AG04449 (cell line): Measurements from ENCODE around the gene SREK1.

ENCODE experiments used
- CTCF ChIA-PET: fragments of 350-600 bp; formaldehyde crosslinking; extraction: SDS; loops from one replicate; lab custom pipeline; 2021; ENCODE audit warnings: antibody characterized with exemption; lab: Yijun Ruan, JAX
- POLR2A ChIA-PET: fragments of 400-600, 350-600 bp; formaldehyde crosslinking; extraction: SDS; loops from one replicate; lab custom pipeline; 2020; ENCODE audit warnings: antibody characterized with exemption, inconsistent platforms; lab: Yijun Ruan, JAX
- DNase-seq: peaks from one replicate; pipeline ENCODE4 v3.0.0-alpha.2; 2010; ENCODE audit warnings: low read depth, low spot score
- H3K4me3 ChIP-seq: 2 replicates; pipeline ENCODE4 v1.5.1; 2011; ENCODE audit warnings: low read depth, mild to moderate bottlenecking, control low read depth, low read length
- TF ChIP-seq, protein P1 (sequence below): IDR thresholded peaks from one replicate; pipeline ENCODE4 v1.5.1; 2011; ENCODE audit warnings: mild to moderate bottlenecking, moderate library complexity, low read length, control low read depth, inconsistent platforms; ENCODE audit not compliant: insufficient read depth; ENCODE audit errors: missing control alignments

Gene SREK1, protein sequence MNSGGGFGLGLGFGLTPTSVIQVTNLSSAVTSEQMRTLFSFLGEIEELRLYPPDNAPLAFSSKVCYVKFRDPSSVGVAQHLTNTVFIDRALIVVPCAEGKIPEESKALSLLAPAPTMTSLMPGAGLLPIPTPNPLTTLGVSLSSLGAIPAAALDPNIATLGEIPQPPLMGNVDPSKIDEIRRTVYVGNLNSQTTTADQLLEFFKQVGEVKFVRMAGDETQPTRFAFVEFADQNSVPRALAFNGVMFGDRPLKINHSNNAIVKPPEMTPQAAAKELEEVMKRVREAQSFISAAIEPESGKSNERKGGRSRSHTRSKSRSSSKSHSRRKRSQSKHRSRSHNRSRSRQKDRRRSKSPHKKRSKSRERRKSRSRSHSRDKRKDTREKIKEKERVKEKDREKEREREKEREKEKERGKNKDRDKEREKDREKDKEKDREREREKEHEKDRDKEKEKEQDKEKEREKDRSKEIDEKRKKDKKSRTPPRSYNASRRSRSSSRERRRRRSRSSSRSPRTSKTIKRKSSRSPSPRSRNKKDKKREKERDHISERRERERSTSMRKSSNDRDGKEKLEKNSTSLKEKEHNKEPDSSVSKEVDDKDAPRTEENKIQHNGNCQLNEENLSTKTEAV

DNA sequence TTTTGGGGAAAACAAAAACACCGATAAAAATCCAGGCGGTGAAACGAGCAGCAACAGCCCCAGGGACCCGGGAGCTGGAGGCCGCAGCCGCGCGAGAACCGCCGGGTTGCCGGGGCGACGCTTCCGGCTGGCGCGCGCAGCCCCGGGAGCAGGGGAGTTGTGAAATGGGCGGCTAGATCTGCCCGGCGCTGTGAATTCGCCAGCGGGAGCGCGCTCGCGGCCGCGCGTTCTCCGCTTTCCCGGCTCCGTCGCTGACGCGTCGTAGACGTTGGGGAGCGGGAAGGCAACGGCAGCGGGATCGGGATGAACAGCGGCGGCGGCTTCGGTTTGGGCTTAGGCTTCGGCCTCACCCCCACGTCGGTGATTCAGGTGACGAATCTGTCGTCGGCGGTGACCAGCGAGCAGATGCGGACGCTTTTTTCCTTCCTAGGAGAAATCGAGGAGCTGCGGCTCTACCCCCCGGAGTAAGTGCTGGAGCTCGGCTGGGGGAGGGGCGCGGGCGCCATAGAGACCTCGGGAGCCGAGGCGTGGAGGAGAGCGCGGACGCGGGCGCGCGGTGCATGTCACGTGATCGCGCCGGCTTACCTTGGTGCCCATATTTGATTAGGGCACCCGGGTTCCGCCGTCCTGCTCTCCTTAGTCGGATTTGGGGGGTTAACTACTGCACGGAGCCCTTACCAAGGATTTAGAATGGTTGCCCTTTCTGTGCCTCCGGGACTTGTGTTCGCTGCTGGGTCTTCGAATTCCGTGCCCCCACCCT lies at the start of gene SREK1:
Gene SREK1, plus strand, starts transcription at position 227 of the 760 bp plus-strand sequence. Its CDS starts 77 bp downstream, at position 304.
- POLR2A ChIA-PET = interaction anchor here (0.7 to 1.5 kb wide), 2 partner anchors 12 to 218 kb away, joined by 3 to 6 read pairs; partner anchors contain the start of gene ERBIN
- CTCF ChIA-PET = interaction anchor here (0.7 kb wide), 1 partner anchor 19 kb away, joined by 3 read pairs; no protein-coding TSS in a partner anchor
- H3K4me3 ChIP-seq = peak within 1 kb of the TSS; percentile 87
- peak; percentile 51 for DNase-seq
- TF ChIP-seq, protein P1, sequence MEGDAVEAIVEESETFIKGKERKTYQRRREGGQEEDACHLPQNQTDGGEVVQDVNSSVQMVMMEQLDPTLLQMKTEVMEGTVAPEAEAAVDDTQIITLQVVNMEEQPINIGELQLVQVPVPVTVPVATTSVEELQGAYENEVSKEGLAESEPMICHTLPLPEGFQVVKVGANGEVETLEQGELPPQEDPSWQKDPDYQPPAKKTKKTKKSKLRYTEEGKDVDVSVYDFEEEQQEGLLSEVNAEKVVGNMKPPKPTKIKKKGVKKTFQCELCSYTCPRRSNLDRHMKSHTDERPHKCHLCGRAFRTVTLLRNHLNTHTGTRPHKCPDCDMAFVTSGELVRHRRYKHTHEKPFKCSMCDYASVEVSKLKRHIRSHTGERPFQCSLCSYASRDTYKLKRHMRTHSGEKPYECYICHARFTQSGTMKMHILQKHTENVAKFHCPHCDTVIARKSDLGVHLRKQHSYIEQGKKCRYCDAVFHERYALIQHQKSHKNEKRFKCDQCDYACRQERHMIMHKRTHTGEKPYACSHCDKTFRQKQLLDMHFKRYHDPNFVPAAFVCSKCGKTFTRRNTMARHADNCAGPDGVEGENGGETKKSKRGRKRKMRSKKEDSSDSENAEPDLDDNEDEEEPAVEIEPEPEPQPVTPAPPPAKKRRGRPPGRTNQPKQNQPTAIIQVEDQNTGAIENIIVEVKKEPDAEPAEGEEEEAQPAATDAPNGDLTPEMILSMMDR = no peak

DNA sequence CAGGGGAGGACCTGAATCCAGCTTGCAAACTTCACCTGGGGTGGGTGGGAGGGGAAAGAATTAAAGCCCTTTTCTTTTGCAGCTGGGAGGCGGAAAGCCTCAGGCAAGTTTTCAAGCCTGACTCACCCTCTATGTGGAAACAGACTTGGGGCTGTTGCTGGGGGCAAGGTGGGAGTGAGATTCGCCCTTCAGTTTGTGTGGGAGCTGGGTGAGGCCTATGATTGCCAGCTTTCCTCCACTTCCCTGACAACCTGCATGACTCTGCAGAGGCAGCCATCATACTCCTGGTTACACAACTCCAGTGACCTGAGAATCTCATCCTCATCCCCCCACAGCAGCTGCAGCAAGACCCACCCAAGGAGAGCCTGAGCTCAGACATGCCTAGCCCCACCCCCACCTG lies 43.2 kb upstream of the SREK1 start:
- CTCF ChIA-PET = no interaction called here
- no peak for DNase-seq
- H3K4me3 ChIP-seq = no peak overlapping the region
- TF ChIP-seq, protein P1 = no peak
- POLR2A ChIA-PET = no interaction called here

DNA sequence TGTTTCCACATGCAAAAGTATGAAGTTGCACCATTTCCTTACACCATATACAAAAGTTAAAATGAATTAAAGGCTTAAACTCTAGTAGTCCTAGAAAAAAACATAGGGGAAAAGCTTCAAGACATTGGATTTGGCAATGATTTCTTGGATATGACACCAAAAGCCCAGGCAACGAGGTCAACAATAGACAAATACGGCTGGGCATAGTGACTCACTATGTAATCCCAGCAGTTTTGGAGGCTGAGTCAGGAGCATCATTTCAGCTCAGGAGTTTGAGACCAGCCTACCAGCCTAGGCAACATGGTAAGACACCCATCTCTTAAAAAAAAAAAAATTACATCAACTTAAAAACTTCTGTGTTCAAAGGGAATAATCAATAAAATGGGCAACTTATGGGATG lies 30.9 kb upstream of the SREK1 start:
- DNase-seq = peak; percentile 3
- POLR2A ChIA-PET = no interaction called here
- CTCF ChIA-PET = no interaction called here
- no peak overlapping the region for H3K4me3 ChIP-seq
- TF ChIP-seq, protein P1 = no peak

DNA sequence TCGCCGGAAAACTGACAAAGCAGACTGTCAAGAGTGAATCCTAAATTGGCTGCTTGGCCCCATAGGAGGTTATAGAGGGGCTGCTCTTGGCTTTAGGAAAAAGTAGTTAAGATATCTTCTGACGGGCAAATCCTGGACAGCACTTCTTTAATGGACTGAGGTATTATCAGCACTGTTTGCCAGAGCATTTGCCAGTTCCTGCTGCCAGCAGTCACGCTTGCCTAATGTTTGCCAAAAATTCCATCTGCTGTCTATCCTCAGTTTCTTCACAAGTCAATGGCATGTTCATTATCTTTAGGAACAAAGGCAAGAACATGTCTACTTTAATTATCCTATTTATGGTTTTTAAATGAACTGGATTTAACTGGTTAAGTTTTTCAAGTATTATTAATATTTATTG lies 25.8 kb upstream of the SREK1 start:
- TF ChIP-seq, protein P1 = no peak
- no peak overlapping the region for H3K4me3 ChIP-seq
- ChIA-PET CTCF (interaction anchor here (1.5 kb wide), 1 partner anchor 14 kb away, joined by 4 read pairs; no protein-coding TSS in a partner anchor), POLR2A (no interaction called here)
- DNase-seq = no peak

DNA sequence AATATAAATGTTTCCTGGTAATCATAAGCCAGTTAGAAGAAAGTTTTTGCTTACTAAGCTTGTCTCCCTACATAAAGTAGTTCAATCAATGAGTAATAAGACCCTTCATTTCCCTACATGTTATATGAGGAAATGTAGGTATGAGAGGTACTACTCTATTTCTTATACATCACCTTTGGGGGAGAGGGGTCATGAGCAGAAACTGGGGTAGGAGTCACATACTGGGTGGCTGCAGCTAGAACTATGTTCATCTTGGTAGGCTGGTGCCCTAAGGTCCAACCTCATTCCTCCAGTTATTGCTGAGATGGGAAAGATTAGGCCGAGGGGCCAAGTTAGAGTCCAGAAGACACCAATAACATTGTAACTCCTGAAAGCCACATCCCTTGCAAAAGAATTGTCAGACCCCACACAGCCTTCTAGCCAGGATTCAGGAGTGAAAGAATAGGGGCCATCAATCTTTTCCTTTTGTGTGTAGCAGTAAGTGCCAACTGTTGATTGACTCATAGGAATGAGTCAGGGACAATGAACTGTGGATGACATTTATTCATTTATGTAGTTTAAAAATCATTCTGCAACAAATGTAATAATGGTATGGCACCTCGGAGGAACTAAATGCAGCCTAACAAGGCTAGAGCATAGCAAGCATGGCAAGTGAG lies 21.6 kb upstream of the SREK1 start:
- POLR2A ChIA-PET = no interaction called here
- CTCF ChIA-PET = no interaction called here
- no peak overlapping the region for H3K4me3 ChIP-seq
- TF ChIP-seq, protein P1 = no peak
- DNase-seq = no peak
